ENCODE results near the gene IL1RAPL1. TPM values are rescaled to one million over a fixed set of nuclear protein-coding genes. Genes with fewer than 3 reads are reported as not detected.

IL1RAPL1 gene
- polyA plus RNA-seq, 1 of the 3 experiments (the other 2 are of a cell fraction), result 2.8 TPM

GRCh38 chrX:29652484-29652883, 1065.2 kb downstream of the IL1RAPL1 start (continued):
- TF ChIP-seq POLR2AphosphoS5 (IDR thresholded peaks at IDR 0.05; ENCODE audit: low read depth, low read length) (peak; percentile 60; the same call in 1 of the 2 replicates), FOXJ3 (CRISPR knock-in tag; IDR thresholded peaks at IDR 0.05) (no peak), TAF1 (IDR thresholded peaks at IDR 0.05; ENCODE audit: borderline replicate concordance, low read depth, low read length) (no peak), YY1 (IDR thresholded peaks at IDR 0.05; ENCODE audit: low read depth) (no peak), PBX3 (IDR thresholded peaks at IDR 0.05) (peak; percentile 86), EZH2phosphoT487 (IDR thresholded peaks at IDR 0.05; ENCODE audit: borderline replicate concordance, low read depth) (no peak), NFIC (IDR thresholded peaks at IDR 0.05; ENCODE audit: borderline replicate concordance) (peak; percentile 86), MXI1 (IDR thresholded peaks at IDR 0.05; ENCODE audit: low read depth, low read length) (no peak), EP300 (IDR thresholded peaks at IDR 0.05; ENCODE audit: borderline replicate concordance in 1 of 2, low read depth in 1 of 2, low read length in 1 of 2) (peak; percentile 56 to 86), FOSL2 (IDR thresholded peaks at IDR 0.05; ENCODE audit: borderline replicate concordance, low read depth) (peak; percentile 61; the same call in 1 of the 2 replicates), SIN3A (IDR thresholded peaks at IDR 0.05; ENCODE audit: borderline replicate concordance, low read depth, low read length) (no peak), USF2 (IDR thresholded peaks at IDR 0.05; ENCODE audit: borderline replicate concordance, low read depth, low read length) (no peak), RXRA (IDR thresholded peaks at IDR 0.05; ENCODE audit: borderline replicate concordance, low read depth) (peak; percentile 88; the same call in 1 of the 2 replicates), MEF2A (IDR thresholded peaks at IDR 0.05; ENCODE audit: borderline replicate concordance, low read depth) (peak; percentile 39; the same call in 1 of the 2 replicates)
- TF ChIP-seq, protein P1, sequence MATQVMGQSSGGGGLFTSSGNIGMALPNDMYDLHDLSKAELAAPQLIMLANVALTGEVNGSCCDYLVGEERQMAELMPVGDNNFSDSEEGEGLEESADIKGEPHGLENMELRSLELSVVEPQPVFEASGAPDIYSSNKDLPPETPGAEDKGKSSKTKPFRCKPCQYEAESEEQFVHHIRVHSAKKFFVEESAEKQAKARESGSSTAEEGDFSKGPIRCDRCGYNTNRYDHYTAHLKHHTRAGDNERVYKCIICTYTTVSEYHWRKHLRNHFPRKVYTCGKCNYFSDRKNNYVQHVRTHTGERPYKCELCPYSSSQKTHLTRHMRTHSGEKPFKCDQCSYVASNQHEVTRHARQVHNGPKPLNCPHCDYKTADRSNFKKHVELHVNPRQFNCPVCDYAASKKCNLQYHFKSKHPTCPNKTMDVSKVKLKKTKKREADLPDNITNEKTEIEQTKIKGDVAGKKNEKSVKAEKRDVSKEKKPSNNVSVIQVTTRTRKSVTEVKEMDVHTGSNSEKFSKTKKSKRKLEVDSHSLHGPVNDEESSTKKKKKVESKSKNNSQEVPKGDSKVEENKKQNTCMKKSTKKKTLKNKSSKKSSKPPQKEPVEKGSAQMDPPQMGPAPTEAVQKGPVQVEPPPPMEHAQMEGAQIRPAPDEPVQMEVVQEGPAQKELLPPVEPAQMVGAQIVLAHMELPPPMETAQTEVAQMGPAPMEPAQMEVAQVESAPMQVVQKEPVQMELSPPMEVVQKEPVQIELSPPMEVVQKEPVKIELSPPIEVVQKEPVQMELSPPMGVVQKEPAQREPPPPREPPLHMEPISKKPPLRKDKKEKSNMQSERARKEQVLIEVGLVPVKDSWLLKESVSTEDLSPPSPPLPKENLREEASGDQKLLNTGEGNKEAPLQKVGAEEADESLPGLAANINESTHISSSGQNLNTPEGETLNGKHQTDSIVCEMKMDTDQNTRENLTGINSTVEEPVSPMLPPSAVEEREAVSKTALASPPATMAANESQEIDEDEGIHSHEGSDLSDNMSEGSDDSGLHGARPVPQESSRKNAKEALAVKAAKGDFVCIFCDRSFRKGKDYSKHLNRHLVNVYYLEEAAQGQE (IDR thresholded peaks at IDR 0.05; ENCODE audit: low read depth, low read length), result no peak
- TF ChIP-seq, protein P2, sequence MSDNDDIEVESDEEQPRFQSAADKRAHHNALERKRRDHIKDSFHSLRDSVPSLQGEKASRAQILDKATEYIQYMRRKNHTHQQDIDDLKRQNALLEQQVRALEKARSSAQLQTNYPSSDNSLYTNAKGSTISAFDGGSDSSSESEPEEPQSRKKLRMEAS (IDR thresholded peaks at IDR 0.05; ENCODE audit: low read depth), result peak; percentile 88

Data from SK-N-SH (cell line).